Panc1 (cell line): ENCODE results near the gene STARD7. TPM values are rescaled to one million over a fixed set of nuclear protein-coding genes. Genes with fewer than 3 reads are reported as not detected.

ENCODE experiments used
- ATAC-seq: fragments of 200-7000 bp; cut with Tn5 transposase; 2 replicates; pipeline ENCODE4 v1.9.1; 2020; ENCODE audit warnings: mild to moderate bottlenecking, moderate library complexity
- BruUV-seq: library from RNA; stranded (reverse); fragments of 400-500 nt; replicated peaks from 2 replicates; lab custom pipeline; 2021; lab: Mats Ljungman, UMichigan
- CTCF ChIA-PET: fragments of 300-600 bp; sonication (Branson Sonifier 250); formaldehyde crosslinking; loops from one replicate; lab custom pipeline; 2022; ENCODE audit warnings: antibody characterized with exemption; lab: Charles Lee
- POLR2A ChIA-PET: fragments of 300-600 bp; sonication (Branson Sonifier 250); formaldehyde crosslinking; loops from one replicate; lab custom pipeline; 2022; ENCODE audit warnings: antibody characterized with exemption; lab: Charles Lee
- DNase-seq: peaks from one replicate; pipeline ENCODE4 v3.0.0-alpha.2; 2010; ENCODE audit warnings: low read depth, low spot score
- H3K27ac ChIP-seq: 2 replicates; pipeline ENCODE4 v1.5.1; 2011; ENCODE audit warnings: mild to moderate bottlenecking, low read length, inconsistent platforms
- H3K27me3 ChIP-seq: fragments of 200-500 bp; sonication (Bioruptor generic); 2 replicates; pipeline ENCODE4 v1.6.0; 2014; ENCODE audit warnings: low read length, inconsistent platforms; ENCODE audit not compliant: control insufficient read depth, insufficient read depth
- H3K36me3 ChIP-seq: fragments of 200-500 bp; sonication (Bioruptor generic); 2 replicates; pipeline ENCODE4 v1.5.1; 2014; ENCODE audit warnings: inconsistent platforms, mild to moderate bottlenecking, low read length, moderate library complexity; ENCODE audit not compliant: control insufficient read depth, insufficient read depth
- H3K4me1 ChIP-seq: 2 replicates; pipeline ENCODE4 v1.5.1; 2011; ENCODE audit warnings: inconsistent platforms, mild to moderate bottlenecking, low read length, moderate library complexity; ENCODE audit not compliant: control insufficient read depth, insufficient read depth
- H3K4me3 ChIP-seq, 2 experiments: 2 replicates each; pipeline ENCODE4 v1.5.1; 2011 to 2012; ENCODE audit warnings: low read depth in 2 of 2, low read length in 2 of 2, mild to moderate bottlenecking in 2 of 2, inconsistent platforms in 1 of 2, moderate library complexity in 1 of 2
- H3K9me3 ChIP-seq: fragments of 200-500 bp; sonication (Bioruptor generic); 2 replicates; pipeline ENCODE4 v1.5.1; 2014; ENCODE audit warnings: low read depth, mild to moderate bottlenecking, inconsistent platforms, low read length, moderate library complexity; ENCODE audit not compliant: control insufficient read depth, insufficient read depth
- CTCF ChIP-seq: fragments of 450-650 bp; IDR thresholded peaks from 2 replicates; pipeline ENCODE4 v1.5.1; 2017; ENCODE audit warnings: mild to moderate bottlenecking
- POLR2AphosphoS5 ChIP-seq: IDR thresholded peaks from 2 replicates; pipeline ENCODE4 v1.6.1; 2012; ENCODE audit warnings: mild to moderate bottlenecking, low read depth, low read length, moderate library complexity
- REST ChIP-seq, 2 experiments: IDR thresholded peaks; 2 replicates each; pipeline ENCODE4 v1.6.1; 2011 to 2012; ENCODE audit warnings: low read depth in 2 of 2, control low read depth in 1 of 2, low read length in 1 of 2, mild to moderate bottlenecking in 1 of 2, moderate library complexity in 1 of 2; ENCODE audit not compliant: insufficient read depth in 1 of 2
- SIN3A ChIP-seq: IDR thresholded peaks from 2 replicates; pipeline ENCODE4 v1.6.1; 2012; ENCODE audit warnings: low read depth, mild to moderate bottlenecking, low read length, moderate library complexity, borderline replicate concordance; ENCODE audit not compliant: insufficient read depth
- TCF7L2 ChIP-seq: IDR thresholded peaks from 2 replicates; pipeline ENCODE4 v1.6.1; 2011; ENCODE audit warnings: mild to moderate bottlenecking, low read depth, low read length, inconsistent platforms
- in situ Hi-C: cut with HindIII; loops from 2 replicates; pipeline ENCODE4 v1.10.0; 2016; ENCODE audit warnings: low sequenced_read_pairs, low pct_unique_long_range_greater_than_20kb
- intact Hi-C: fragments of 100-400 bp; cut with micrococcal nuclease; formaldehyde crosslinking; loops from one replicate; pipeline ENCODE4 v1.10.0; 2022; ENCODE audit not compliant: unreplicated experiment
- total RNA-seq: library from RNA; stranded (reverse); gene quantifications from one replicate; pipeline ENCODE4 v1.2.1, GENCODE V29; 2021; ENCODE audit not compliant: unreplicated experiment

Gene STARD7
- total RNA-seq, 1 experiment from 2014 or later = 133 TPM

GRCh38 chr2:96185516-96185915, 23.1 kb downstream of the STARD7 start:
- DNase-seq (no peak), ATAC-seq (no peak)
- peaks cover 25% of the 10 kb centered on the region; the same call in 1 of the 2 replicates for H3K36me3 ChIP-seq
- no peak overlapping the region for H3K27ac ChIP-seq
- H3K4me1 ChIP-seq = no peaks in the 10 kb centered on the region
- intact Hi-C loops = no loop called here
- in situ Hi-C loops = no loop called here
- H3K27me3 ChIP-seq = no peaks in the 10 kb centered on the region
- TF ChIP-seq SIN3A = no peak
- TF ChIP-seq POLR2AphosphoS5 = no peak
- TF ChIP-seq CTCF = no peak
- TF ChIP-seq REST (IDR thresholded peaks at IDR 0.05; ENCODE audit: insufficient read depth in 1 of 2, low read depth in 2 of 2, low read length in 1 of 2) = no peak
- TF ChIP-seq TCF7L2 = no peak
- CTCF ChIA-PET = no interaction called here
- POLR2A ChIA-PET = interaction anchor here (0.7 kb wide), 1 partner anchor 86 kb away, joined by 4 read pairs; no protein-coding TSS in a partner anchor
- no TSS peak for BruUV-seq
- H3K9me3 ChIP-seq = no peaks in the 10 kb centered on the region
- no peak overlapping the region for H3K4me3 ChIP-seq

GRCh38 chr2:96184989-96185388, 23.6 kb downstream of the STARD7 start:
- intact Hi-C loops (no loop called here), in situ Hi-C loops (no loop called here)
- Histone ChIP-seq H3K27ac (no peak overlapping the region), H3K4me3 (no peak overlapping the region), H3K36me3 (peaks cover 25% of the 10 kb centered on the region; the same call in 1 of the 2 replicates), H3K4me1 (no peaks in the 10 kb centered on the region), H3K27me3 (no peaks in the 10 kb centered on the region), H3K9me3 (no peaks in the 10 kb centered on the region)
- DNase-seq (no peak), ATAC-seq (no peak)
- POLR2A ChIA-PET = interaction anchor here (0.7 kb wide), 1 partner anchor 87 kb away, joined by 4 read pairs; no protein-coding TSS in a partner anchor
- TSS peak; percentile 78 for BruUV-seq
- TF ChIP-seq POLR2AphosphoS5 = no peak
- TF ChIP-seq TCF7L2 = no peak
- TF ChIP-seq CTCF = no peak
- TF ChIP-seq REST (IDR thresholded peaks at IDR 0.05; ENCODE audit: insufficient read depth in 1 of 2, low read depth in 2 of 2, low read length in 1 of 2) = no peak
- no peak for TF ChIP-seq SIN3A
- CTCF ChIA-PET = no interaction called here
